ENCODE results near the gene MKI67.
A peak's percentile ranks its signal among the peaks of the same experiment; 100 is the strongest.

The MKI67 gene

DNA sequence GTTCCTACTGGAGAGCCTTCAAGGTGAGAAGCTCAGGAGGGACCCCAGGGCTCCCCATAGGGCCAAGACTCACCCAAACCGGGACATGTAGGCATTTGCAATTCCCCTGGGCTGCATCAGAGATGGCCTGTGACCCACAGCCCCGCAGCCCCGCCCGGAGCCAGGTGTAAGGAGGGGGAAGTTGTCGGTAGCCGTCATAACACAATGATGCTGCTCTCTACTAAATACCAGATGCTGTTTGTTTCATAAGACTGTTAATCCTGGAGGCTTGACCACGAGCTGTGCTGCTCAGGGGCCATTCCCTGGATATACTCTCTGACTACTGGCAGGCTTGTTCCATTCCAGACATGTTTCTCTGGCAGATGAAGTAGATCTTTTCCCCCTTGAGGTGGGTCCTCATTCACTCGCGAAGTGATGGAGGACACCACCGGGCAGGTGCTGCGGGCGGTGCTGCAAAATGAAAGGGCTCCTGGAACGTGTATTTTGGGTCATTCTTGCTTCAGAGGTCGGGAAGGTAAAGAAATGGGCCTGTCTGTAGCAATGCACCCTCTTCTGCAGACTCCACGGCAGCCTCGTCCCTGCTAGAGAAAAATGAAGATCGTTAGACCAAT is 61.1 kb downstream of the MKI67 start:
- DNase-seq (ENCODE audit: low read depth in 3 of 3) = no peak

GRCh38 chr10:128064108-128064969 is 61.9 kb downstream of the MKI67 start:
- DNase-seq (ENCODE audit: low read depth in 3 of 3) = peak; percentile 63 to 83 (median 65)

DNA sequence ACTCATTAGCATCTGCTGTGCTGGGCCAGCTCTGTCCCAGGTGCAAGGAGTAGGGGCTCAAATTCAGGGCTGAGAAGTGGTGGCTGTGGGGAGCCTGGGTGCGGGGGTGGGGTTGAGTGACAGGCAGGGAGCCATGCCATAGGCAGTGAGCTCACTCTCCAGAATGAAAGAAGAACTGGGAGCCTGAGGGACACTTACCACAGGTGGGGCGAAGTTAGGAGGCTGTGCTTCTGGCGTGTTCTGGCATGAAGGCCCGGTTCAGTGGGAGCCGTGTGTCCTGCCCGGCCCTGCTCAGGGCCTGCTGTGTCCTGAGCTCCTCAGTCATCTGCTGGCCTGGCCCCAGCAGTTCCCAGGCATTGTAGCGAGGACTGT is 62.5 kb downstream of the MKI67 start:
- no peak for DNase-seq (ENCODE audit: low read depth in 3 of 3)

- no peak for DNase-seq (ENCODE audit: low read depth in 3 of 3)
Measured at GRCh38 chr10:128062881-128063563, 63.2 kb downstream of the MKI67 start.

GRCh38 chr10:128062331-128062880 is 63.8 kb downstream of the MKI67 start:
- no peak for DNase-seq (ENCODE audit: low read depth in 3 of 3)

DNA sequence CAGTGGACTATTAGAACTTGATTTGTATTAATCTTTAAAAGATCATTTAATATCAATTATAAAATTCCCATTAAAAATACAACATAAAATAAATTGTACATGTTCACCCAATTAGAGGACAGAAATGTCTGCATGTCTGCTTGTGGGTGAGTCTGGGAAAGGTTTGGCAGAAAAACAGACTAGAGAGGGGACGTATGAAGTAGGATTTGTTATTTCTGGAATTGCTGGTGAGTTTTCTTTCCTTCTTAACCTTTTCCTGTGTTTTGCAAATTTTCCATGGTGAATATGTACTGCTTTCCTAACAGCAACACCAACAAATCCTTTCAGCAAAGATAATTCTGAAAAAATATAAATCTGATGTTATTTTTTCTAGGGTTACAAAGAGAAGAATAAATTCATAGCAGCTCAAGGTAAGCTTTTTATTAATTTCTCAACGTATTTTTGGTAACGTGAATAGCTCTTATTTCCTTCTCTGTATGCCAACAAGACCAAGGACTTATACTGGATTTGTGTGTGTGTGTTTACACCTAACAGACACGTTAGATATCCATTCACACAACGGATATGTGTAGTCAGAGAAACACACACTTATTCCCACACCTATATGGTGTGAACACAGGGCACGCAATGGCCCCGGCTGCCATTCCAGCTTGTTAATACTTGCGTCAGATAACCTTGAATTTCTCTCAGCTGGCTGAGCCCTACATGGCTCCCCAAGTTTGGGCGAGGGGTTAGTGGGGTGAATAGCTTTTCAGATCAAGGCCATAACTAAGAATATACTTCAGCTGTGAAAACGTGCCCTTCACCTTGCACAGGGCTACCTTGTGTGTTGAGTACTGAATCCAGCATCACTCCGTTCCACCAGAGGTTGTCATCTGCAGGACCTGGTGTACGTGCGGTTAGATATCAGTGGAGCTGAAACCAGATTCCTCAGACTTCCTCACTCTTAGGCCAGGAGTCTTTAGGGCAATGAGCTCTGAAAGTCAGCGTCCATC is 64.6 kb downstream of the MKI67 start:
- no peak for DNase-seq (ENCODE audit: low read depth in 3 of 3)

GRCh38 chr10:128060341-128061250 is 65.6 kb downstream of the MKI67 start:
- no peak for DNase-seq (ENCODE audit: low read depth in 3 of 3)

DNA sequence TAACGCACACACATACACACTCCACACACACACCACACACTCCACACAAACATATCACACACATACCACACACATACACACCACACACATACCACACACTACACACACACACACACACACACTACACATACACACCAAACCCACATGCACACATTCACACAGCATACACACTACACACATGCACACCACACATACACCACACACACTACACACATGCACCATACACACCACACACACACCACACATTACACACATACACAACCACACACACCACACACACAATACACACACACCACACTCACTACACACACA is 66.3 kb downstream of the MKI67 start:
- DNase-seq (ENCODE audit: low read depth in 3 of 3) = no peak

- no peak for DNase-seq (ENCODE audit: low read depth in 3 of 3)
Measured at GRCh38 chr10:128059266-128059981, 66.8 kb downstream of the MKI67 start.

DNA sequence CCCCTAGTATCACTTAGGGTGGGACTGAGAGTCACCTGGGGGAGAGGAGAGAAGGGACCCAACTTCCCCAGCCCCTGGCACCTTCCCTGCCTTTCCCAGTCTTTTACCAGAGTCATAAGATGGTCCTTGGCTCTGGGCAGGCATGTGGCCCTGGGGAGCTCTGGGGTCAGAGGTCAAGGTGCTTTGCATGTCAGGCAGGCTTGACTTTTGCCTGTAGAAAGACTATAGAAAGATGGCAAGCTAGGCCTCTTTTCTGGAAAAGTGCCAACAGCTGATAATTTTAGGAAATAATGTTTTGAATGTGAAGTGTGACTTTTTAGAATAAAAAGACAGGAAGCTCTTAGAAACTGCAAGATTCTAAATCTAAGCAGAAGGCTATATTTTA is 67.5 kb downstream of the MKI67 start:
- no peak for DNase-seq (ENCODE audit: low read depth in 3 of 3)

DNA sequence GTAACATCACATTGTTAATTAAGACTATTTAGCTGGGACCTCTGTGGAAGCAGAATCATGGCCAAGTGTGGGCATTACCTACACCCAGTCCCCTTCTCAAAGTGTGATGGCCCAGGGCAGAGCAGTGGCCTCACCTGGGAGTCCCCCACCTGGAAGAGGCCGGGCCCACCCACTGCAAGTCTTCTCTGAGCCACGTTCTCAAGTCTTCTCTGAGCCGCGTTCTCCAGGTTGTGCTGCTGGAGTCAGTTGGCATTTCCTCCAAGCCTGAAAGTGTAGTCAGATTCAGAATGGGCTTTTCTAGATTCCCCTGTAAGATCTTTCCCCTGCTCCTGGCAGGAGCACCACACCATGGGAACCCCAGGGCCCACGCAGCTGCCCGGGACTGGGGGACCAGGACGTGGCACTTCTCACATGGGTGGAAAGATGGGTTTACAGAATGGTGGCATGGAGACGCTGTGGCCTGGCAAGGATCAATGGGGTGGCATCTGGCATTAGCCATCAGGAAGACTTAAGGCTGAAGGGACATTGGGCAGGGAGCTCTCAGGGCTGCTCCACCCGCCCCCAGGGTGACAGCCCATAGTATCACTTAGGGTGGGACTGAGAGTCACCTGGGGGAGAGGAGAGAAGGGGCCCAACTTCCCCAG is 68.0 kb downstream of the MKI67 start:
- DNase-seq (ENCODE audit: low read depth in 3 of 3) = no peak

GRCh38 chr10:128056303-128057050 is 69.7 kb downstream of the MKI67 start:
- DNase-seq (ENCODE audit: low read depth in 3 of 3) = no peak

- no peak for DNase-seq (ENCODE audit: low read depth in 3 of 3)
Measured at GRCh38 chr10:128055061-128055868, 71.0 kb downstream of the MKI67 start.

DNA sequence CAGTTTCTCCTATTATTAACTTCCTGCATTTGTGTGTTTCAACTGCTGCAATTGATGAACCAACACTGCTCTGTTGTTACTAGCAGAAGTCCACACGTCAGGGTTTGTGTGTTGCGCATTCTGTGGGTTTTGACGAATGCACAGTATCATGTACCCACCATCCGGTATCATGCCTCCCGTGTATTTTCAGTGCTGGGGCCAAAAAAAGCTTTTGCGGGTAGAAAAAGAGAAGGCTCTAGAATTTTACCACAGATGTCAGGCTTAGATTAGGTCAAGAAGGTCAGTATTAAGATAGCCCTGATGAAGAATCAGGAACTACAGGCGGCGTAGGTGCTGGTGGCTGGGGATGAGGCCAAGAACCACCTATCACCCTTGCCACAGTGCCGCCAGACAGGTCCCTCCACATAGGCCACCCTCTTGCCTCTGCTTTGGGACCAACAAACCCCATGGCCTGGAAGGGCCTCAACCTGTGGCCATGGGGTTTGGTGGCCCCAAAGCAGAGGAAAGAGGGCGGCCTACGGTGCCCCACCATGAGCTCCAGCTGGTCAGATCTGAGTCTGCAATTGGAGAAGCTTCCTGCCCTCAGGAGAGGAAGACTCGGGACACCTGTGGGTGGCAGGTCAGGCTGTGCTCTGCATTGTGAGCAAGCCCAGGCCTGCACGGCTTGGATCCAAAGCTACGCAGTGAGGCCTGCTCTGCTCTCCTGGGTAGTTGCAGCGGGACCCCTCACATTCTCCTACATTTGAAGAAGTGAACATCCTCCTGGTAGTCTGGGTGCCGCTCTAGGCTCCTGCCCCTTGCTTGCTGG is 71.9 kb downstream of the MKI67 start:
- no peak for DNase-seq (ENCODE audit: low read depth in 3 of 3)

DNA sequence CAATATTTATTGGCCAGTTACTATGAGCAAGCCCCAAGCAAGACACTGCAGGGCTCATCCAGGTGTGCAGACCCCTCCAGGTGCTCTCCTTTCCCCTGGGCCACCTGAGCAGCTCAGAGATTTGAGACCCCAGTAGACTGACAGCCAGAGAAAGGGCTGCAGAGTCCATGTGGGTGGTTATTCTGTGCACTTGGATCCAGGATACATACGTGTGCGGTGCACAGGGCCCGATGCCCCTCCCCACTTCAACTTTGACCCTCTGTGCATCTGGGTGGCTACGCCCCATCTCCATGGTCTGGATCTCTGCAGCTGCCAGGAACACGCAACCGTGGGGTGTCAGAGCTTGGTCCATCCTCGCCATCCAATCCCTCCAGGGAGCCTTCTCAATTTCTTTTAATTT is 72.9 kb downstream of the MKI67 start:
- DNase-seq (ENCODE audit: low read depth in 3 of 3) = no peak

DNA sequence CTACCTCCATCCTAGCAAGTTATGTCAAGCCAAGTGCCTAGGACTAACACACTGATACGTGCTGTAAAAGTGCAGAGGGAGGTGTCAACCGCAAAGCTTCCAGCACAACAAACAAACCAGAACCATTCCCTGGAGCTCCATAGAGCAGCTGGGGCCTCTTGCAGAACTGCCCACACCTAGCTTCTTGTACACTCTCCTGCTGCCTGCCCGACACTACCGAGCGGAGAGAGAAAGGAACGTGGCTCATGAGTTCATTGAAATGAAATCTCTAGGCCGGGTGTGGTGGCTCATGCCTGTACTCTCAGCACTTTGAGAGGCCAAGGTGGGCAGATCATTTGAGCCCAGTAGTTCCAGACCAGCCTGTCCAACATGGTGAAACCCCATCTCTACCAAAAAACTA is 73.5 kb downstream of the MKI67 start:
- DNase-seq (ENCODE audit: low read depth in 3 of 3) = no peak

DNA sequence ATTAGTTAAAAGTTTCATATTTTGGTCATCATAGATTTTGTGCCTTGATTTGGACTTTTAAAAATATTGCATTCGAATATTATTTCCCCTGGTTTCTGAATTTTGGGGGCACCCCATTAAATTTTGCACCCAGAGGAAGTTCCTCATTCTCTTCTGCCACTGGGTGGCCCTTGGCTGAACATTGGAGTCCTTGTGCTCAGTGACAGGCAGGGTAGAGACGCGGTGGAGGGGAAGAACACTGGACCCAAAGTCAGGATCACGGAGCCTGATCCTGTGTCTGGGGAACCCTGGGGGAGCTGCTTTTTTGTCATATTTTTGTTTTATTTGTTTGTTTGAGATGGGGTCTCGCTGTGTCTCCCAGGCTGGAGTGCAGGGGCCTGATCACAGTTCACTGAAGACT is 74.7 kb downstream of the MKI67 start:
- DNase-seq (ENCODE audit: low read depth in 3 of 3) = no peak

All from stimulated activated CD4-positive, alpha-beta T cell treated with anti-CD3 and anti-CD28 coated beads, TNF-alpha, amount 100 ng/mL, for 48 hours (primary cell).